ENCODE measurements around the gene FHL1. TPM values are rescaled to one million over a fixed set of nuclear protein-coding genes. Genes with fewer than 3 reads are reported as not detected.
A peak's percentile ranks its signal among the peaks of the same experiment; 100 is the strongest.

FHL1 gene
- total RNA-seq, 1 donor from 2014 or later = 6.4 TPM

DNA sequence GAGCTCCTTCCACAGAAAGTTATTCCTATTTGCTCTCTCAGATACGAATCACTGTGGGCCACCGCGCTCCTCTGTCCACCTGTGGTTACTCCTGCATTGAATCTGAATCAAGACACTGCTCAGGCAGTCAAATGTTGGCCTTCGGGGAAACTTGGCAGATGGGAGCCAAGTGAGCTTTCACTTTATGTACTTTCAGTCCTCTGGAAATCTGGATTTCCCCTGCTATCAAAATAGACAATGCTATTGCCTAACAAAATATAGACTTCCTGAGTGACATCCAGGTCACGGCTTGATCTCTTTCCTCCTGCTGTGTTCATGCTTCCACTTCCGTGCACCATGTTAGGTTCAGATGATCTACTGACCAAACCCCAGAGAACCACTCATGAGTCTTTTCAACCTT, 43.8 kb downstream of the FHL1 start:
- Mint-ChIP-seq H3K36me3 (ENCODE audit: low read depth) (no peaks in the 10 kb centered on the region), H3K27me3 (no peaks in the 10 kb centered on the region), H3K9me3 (no peaks in the 10 kb centered on the region), H3K27ac (no peak overlapping the region), H3K4me1 (peaks cover 27% of the 10 kb centered on the region), H3K4me3 (no peak overlapping the region)
- intact Hi-C loops (cut with micrococcal nuclease) = no loop called here
- DNase-seq = no peak
- TF ChIP-seq CTCF (IDR thresholded peaks at IDR 0.05) = no peak
- ATAC-seq (ENCODE audit: low read depth) = no peak
- POLR2A ChIA-PET = no interaction called here
- CTCF ChIA-PET = no interaction called here

GRCh38 chrX:136192135-136192534, 44.8 kb downstream of the FHL1 start:
- intact Hi-C loops (cut with micrococcal nuclease) = no loop called here
- ChIA-PET CTCF (no interaction called here), POLR2A (no interaction called here)
- no peak overlapping the region for H3K4me3 Mint-ChIP-seq
- H3K27me3 Mint-ChIP-seq = no peaks in the 10 kb centered on the region
- no peak for TF ChIP-seq CTCF (IDR thresholded peaks at IDR 0.05)
- no peaks in the 10 kb centered on the region for H3K36me3 Mint-ChIP-seq (ENCODE audit: low read depth)
- no peak overlapping the region for H3K27ac Mint-ChIP-seq
- DNase-seq = no peak
- peaks cover 32% of the 10 kb centered on the region for H3K4me1 Mint-ChIP-seq
- H3K9me3 Mint-ChIP-seq = no peaks in the 10 kb centered on the region
- no peak for ATAC-seq (ENCODE audit: low read depth)

DNA sequence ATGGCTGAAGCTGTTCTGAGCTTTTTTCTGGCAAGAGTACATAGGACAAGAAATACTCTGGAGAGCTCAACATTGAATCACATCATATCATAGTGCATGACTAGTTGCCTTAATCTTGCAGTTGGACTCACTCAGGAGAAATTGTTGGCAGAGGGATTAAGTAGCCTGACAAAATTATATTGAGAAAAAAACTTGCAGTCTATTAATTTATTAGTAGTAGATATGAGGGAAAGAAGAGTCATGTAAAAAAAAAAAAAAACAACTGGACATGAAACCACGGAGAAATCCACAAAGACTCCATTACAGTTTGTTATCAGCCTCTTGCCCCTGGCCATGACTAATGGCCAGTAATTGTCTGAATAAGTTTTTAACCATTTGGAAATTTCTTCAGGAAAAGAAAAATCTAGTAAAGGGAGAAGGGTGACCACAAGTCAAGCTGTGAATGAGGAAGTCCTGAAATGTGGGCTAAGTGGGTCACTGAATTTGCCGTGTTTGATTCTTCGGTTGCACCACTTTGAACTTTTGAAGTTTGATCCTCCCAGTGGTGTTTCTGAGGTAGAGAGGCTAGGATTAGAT, 45.6 kb downstream of the FHL1 start:
- Mint-ChIP-seq H3K4me1 (peaks cover 32% of the 10 kb centered on the region), H3K27me3 (no peaks in the 10 kb centered on the region), H3K36me3 (ENCODE audit: low read depth) (no peaks in the 10 kb centered on the region), H3K4me3 (no peak overlapping the region), H3K9me3 (no peaks in the 10 kb centered on the region), H3K27ac (no peak overlapping the region)
- no peak for TF ChIP-seq CTCF (IDR thresholded peaks at IDR 0.05)
- ATAC-seq (ENCODE audit: low read depth) = no peak
- no peak for DNase-seq
- intact Hi-C loops (cut with micrococcal nuclease) = no loop called here
- POLR2A ChIA-PET = interaction anchor here (0.7 kb wide), 1 partner anchor 36 kb away, joined by 11 read pairs; no protein-coding TSS in a partner anchor
- CTCF ChIA-PET = no interaction called here

- DNase-seq (no peak), ATAC-seq (ENCODE audit: low read depth) (no peak)
- peaks cover 32% of the 10 kb centered on the region for H3K4me1 Mint-ChIP-seq
- ChIA-PET CTCF (no interaction called here), POLR2A (interaction anchor here (0.7 kb wide), 1 partner anchor 35 kb away, joined by 11 read pairs; no protein-coding TSS in a partner anchor)
- no peaks in the 10 kb centered on the region for H3K9me3 Mint-ChIP-seq
- H3K27ac Mint-ChIP-seq = no peak overlapping the region
- no peak for TF ChIP-seq CTCF (IDR thresholded peaks at IDR 0.05)
- H3K27me3 Mint-ChIP-seq = no peaks in the 10 kb centered on the region
- H3K4me3 Mint-ChIP-seq = peak overlapping the region; percentile 64
- intact Hi-C loops (cut with micrococcal nuclease) = no loop called here
- H3K36me3 Mint-ChIP-seq (ENCODE audit: low read depth) = no peaks in the 10 kb centered on the region
These were observed 46.4 kb downstream of the FHL1 start for GRCh38 chrX:136193771-136194170.

GRCh38 chrX:136194536-136194935, 47.2 kb downstream of the FHL1 start:
- ChIA-PET POLR2A (no interaction called here), CTCF (no interaction called here)
- Mint-ChIP-seq H3K36me3 (ENCODE audit: low read depth) (no peaks in the 10 kb centered on the region), H3K4me1 (peaks cover 32% of the 10 kb centered on the region), H3K4me3 (no peak overlapping the region), H3K27ac (no peak overlapping the region), H3K9me3 (no peaks in the 10 kb centered on the region), H3K27me3 (no peaks in the 10 kb centered on the region)
- intact Hi-C loops (cut with micrococcal nuclease) = no loop called here
- ATAC-seq (ENCODE audit: low read depth) (no peak), DNase-seq (no peak)
- no peak for TF ChIP-seq CTCF (IDR thresholded peaks at IDR 0.05)

Data from activated B cell treated with CpG ODN at 0.5 μM for 24 hours (primary cell).